WTC11 (cell line): ENCODE data around the gene LRRC32.

ENCODE experiments used
- FOXJ3 ChIP-seq: sonication (generic); formaldehyde crosslinking; IDR thresholded peaks from 2 replicates; pipeline ENCODE4 v1.9.0; 2021; ENCODE audit warnings: missing genetic modification reagents, mild to moderate bottlenecking, borderline replicate concordance
- ZNF232 ChIP-seq: sonication (generic); formaldehyde crosslinking; IDR thresholded peaks from 2 replicates; pipeline ENCODE4 v1.8.0; 2022; ENCODE audit warnings: mild to moderate bottlenecking, missing genetic modification reagents

- TF ChIP-seq FOXJ3 (CRISPR knock-in tag) (no peak), ZNF232 (no peak)
Measured at GRCh38 chr11:76692956-76693355, 22.4 kb upstream of the LRRC32 start.
